HEK293 (cell line): ENCODE data around the gene SH3TC1.

Source experiments
- CTCF ChIA-PET: fragments of 350-600 bp; formaldehyde crosslinking; extraction: SDS; loops from one replicate; lab custom pipeline; 2021; ENCODE audit warnings: antibody characterized with exemption; lab: Yijun Ruan, JAX
- POLR2A ChIA-PET: fragments of 300-600 bp; formaldehyde crosslinking; extraction: SDS; loops from one replicate; lab custom pipeline; 2020; ENCODE audit warnings: antibody characterized with exemption, inconsistent platforms; lab: Yijun Ruan, JAX
- H3K27ac ChIP-seq: fragments of 200-500 bp; sonication (Bioruptor generic); 2 replicates; pipeline ENCODE4 v1.5.1; 2014; ENCODE audit warnings: low read depth, low read length, control low read depth, inconsistent platforms; ENCODE audit errors: extremely low read depth
- H3K36me3 ChIP-seq, 2 experiments: fragments of 200-500 bp in 1 of 2; sonication (Bioruptor generic) in 1 of 2; 1 replicate in 1 of 2; 2 replicates in 1 of 2; pipeline ENCODE4 v1.5.1; 2014 to 2017; ENCODE audit warnings: inconsistent platforms in 2 of 2, low read length in 2 of 2; ENCODE audit not compliant: control insufficient read depth in 2 of 2, insufficient read depth in 1 of 2
- H3K4me1 ChIP-seq: fragments of 200-500 bp; sonication (Bioruptor generic); 2 replicates; pipeline ENCODE4 v1.5.1; 2014; ENCODE audit warnings: mild to moderate bottlenecking, low read length, inconsistent platforms; ENCODE audit not compliant: control insufficient read depth, insufficient read depth
- H3K4me3 ChIP-seq: 2 replicates; pipeline ENCODE4 v1.5.1; 2011; ENCODE audit warnings: low read depth, mild to moderate bottlenecking, control low read depth, low read length, moderate library complexity
- H3K9me3 ChIP-seq: fragments of 200-500 bp; sonication (Bioruptor generic); 2 replicates; pipeline ENCODE4 v1.5.1; 2014; ENCODE audit warnings: low read depth, low read length, inconsistent platforms; ENCODE audit not compliant: control insufficient read depth, insufficient read depth
- IKZF3 ChIP-seq: fragments of 450-650 bp; IDR thresholded peaks from 2 replicates; pipeline ENCODE4 v1.5.0; 2018; ENCODE audit warnings: missing biosample characterization, mild to moderate bottlenecking, missing genetic modification characterization, moderate library complexity
- KLF7 ChIP-seq: fragments of 450-650 bp; formaldehyde crosslinking; IDR thresholded peaks from 2 replicates; pipeline ENCODE4 v1.5.1; 2016; ENCODE audit warnings: missing biosample characterization, missing genetic modification characterization, borderline replicate concordance
- KLF8 ChIP-seq: fragments of 450-650 bp; formaldehyde crosslinking; IDR thresholded peaks from 2 replicates; pipeline ENCODE4 v1.5.1; 2016; ENCODE audit warnings: missing biosample characterization, missing genetic modification characterization
- REST ChIP-seq: fragments of 450-650 bp; formaldehyde crosslinking; IDR thresholded peaks from 2 replicates; pipeline ENCODE4 v1.5.1; 2016; ENCODE audit warnings: missing biosample characterization, missing genetic modification characterization
- SCRT1 ChIP-seq: fragments of 450-650 bp; formaldehyde crosslinking; IDR thresholded peaks from 2 replicates; pipeline ENCODE4 v1.5.1; 2016; ENCODE audit warnings: missing biosample characterization, missing genetic modification characterization, borderline replicate concordance
- SCRT2 ChIP-seq: fragments of 450-650 bp; formaldehyde crosslinking; IDR thresholded peaks from 2 replicates; pipeline ENCODE4 v1.5.1; 2016; ENCODE audit warnings: missing biosample characterization, missing genetic modification characterization
- YY2 ChIP-seq: fragments of 450-650 bp; formaldehyde crosslinking; IDR thresholded peaks from 2 replicates; pipeline ENCODE4 v1.5.1; 2016; ENCODE audit warnings: missing biosample characterization, missing genetic modification characterization
- ZBTB44 ChIP-seq: fragments of 450-650 bp; IDR thresholded peaks from 2 replicates; pipeline ENCODE4 v1.5.1; 2018; ENCODE audit warnings: missing biosample characterization, mild to moderate bottlenecking, missing genetic modification characterization
- ZBTB8A ChIP-seq: fragments of 450-650 bp; formaldehyde crosslinking; IDR thresholded peaks from 2 replicates; pipeline ENCODE4 v1.5.1; 2016; ENCODE audit warnings: missing biosample characterization, missing genetic modification characterization
- ZNF155 ChIP-seq: fragments of 450-650 bp; formaldehyde crosslinking; IDR thresholded peaks from 2 replicates; pipeline ENCODE4 v1.5.1; 2016; ENCODE audit warnings: missing biosample characterization, missing genetic modification characterization
- ZNF16 ChIP-seq: fragments of 450-650 bp; formaldehyde crosslinking; IDR thresholded peaks from 2 replicates; pipeline ENCODE4 v1.5.1; 2016; ENCODE audit warnings: low read depth, missing biosample characterization, missing genetic modification characterization
- ZNF174 ChIP-seq: fragments of 450-650 bp; formaldehyde crosslinking; IDR thresholded peaks from 2 replicates; pipeline ENCODE4 v1.5.0; 2017; ENCODE audit warnings: missing biosample characterization, mild to moderate bottlenecking, missing genetic modification characterization
- ZNF248 ChIP-seq: fragments of 450-650 bp; formaldehyde crosslinking; IDR thresholded peaks from 2 replicates; pipeline ENCODE4 v1.5.1; 2017; ENCODE audit warnings: missing biosample characterization, missing genetic modification characterization
- ZNF423 ChIP-seq: fragments of 450-650 bp; formaldehyde crosslinking; IDR thresholded peaks from 2 replicates; pipeline ENCODE4 v1.5.1; 2016; ENCODE audit warnings: missing biosample characterization, missing genetic modification characterization
- ZNF433 ChIP-seq: fragments of 450-650 bp; formaldehyde crosslinking; IDR thresholded peaks from 2 replicates; pipeline ENCODE4 v1.5.1; 2016; ENCODE audit warnings: missing biosample characterization, missing genetic modification characterization, low read depth
- ZNF548 ChIP-seq: fragments of 450-650 bp; formaldehyde crosslinking; IDR thresholded peaks from 2 replicates; pipeline ENCODE4 v1.5.1; 2016; ENCODE audit warnings: missing biosample characterization, missing genetic modification characterization
- ZNF639 ChIP-seq: fragments of 450-650 bp; formaldehyde crosslinking; IDR thresholded peaks from 2 replicates; pipeline ENCODE4 v1.5.1; 2016; ENCODE audit warnings: missing biosample characterization, missing genetic modification characterization

Gene SH3TC1

GRCh38 chr4:8159537-8160232, 39.4 kb upstream of the SH3TC1 start:
- POLR2A ChIA-PET = no interaction called here
- H3K4me3 ChIP-seq = peak overlapping the region; percentile 60
- CTCF ChIA-PET = no interaction called here
- no peaks in the 10 kb centered on the region for H3K4me1 ChIP-seq
- no peaks in the 10 kb centered on the region for H3K36me3 ChIP-seq
- TF ChIP-seq SCRT1 (tag by site-specific recombination) (0 out of 2 replicates have a peak, but pooled peaks have one; percentile 18), SCRT2 (peak; percentile 68), ZNF548 (tag by site-specific recombination) (no peak)
- TF ChIP-seq, all 188 proteins: peak for 2
- no peaks in the 10 kb centered on the region for H3K9me3 ChIP-seq
- no peak overlapping the region for H3K27ac ChIP-seq

GRCh38 chr4:8160233-8160560, 38.9 kb upstream of the SH3TC1 start:
- Histone ChIP-seq H3K4me1 (no peaks in the 10 kb centered on the region), H3K9me3 (no peaks in the 10 kb centered on the region), H3K36me3 (no peaks in the 10 kb centered on the region), H3K27ac (no peak overlapping the region), H3K4me3 (no peak overlapping the region)
- no peak for TF ChIP-seq ZBTB44 (tag by site-specific recombination)
- TF ChIP-seq ZNF639 = no peak
- TF ChIP-seq ZNF16 = no peak
- TF ChIP-seq ZNF248 (tag by site-specific recombination) = no peak
- TF ChIP-seq KLF7 (tag by site-specific recombination) = no peak
- TF ChIP-seq KLF8 (tag by site-specific recombination) = no peak
- no peak for TF ChIP-seq ZNF423 (tag by site-specific recombination)
- TF ChIP-seq ZNF433 (tag by site-specific recombination) = no peak
- TF ChIP-seq ZNF155 (tag by site-specific recombination) = no peak
- TF ChIP-seq ZNF174 (tag by site-specific recombination) = no peak
- TF ChIP-seq IKZF3 (tag by site-specific recombination) = no peak
- no peak for TF ChIP-seq REST (tag by site-specific recombination)
- no peak for TF ChIP-seq YY2
- TF ChIP-seq ZBTB8A (tag by site-specific recombination) = no peak
- CTCF ChIA-PET = no interaction called here
- POLR2A ChIA-PET = no interaction called here
